HCT116 (cell line): ENCODE results near the gene C14orf93. TPM values are rescaled to one million over a fixed set of nuclear protein-coding genes. Genes with fewer than 3 reads are reported as not detected.

Source experiments
- ATAC-seq: fragments of 200-7000 bp; cut with Tn5 transposase; 2 replicates; pipeline ENCODE4 v1.9.1; 2020; ENCODE audit warnings: mild to moderate bottlenecking, moderate library complexity
- BruUV-seq: library from RNA; stranded (reverse); fragments of 400-500 nt; replicated peaks from 2 replicates; lab custom pipeline; 2021; lab: Mats Ljungman, UMichigan
- CTCF ChIA-PET: fragments of 300-600 bp; sonication (Branson Sonifier 250); formaldehyde crosslinking; loops from one replicate; lab custom pipeline; 2021; ENCODE audit warnings: antibody characterized with exemption; lab: Charles Lee
- POLR2A ChIA-PET: fragments of 300-600, 350-600 bp; sonication (Branson Sonifier 250); formaldehyde crosslinking; loops from one replicate; lab custom pipeline; 2021; ENCODE audit warnings: antibody characterized with exemption; lab: Charles Lee
- RAD21 ChIA-PET, 2 experiments: fragments of 300-600 bp; sonication (Branson Sonifier 250); formaldehyde crosslinking; loops; one replicate each; lab custom pipeline; 2023; ENCODE audit warnings: low total read pairs in 2 of 2; ENCODE audit not compliant: uncharacterized antibody in 2 of 2, unreplicated experiment in 2 of 2, low non-redundant PET in 1 of 2; lab: Charles Lee
- DNase-seq: peaks from one replicate; pipeline ENCODE4 v3.0.0-alpha.2; 2010; ENCODE audit warnings: low read depth, low spot score
- H2AFZ ChIP-seq: fragments of 200-600 bp; shearing (Covaris generic), sonication (generic); 2 replicates; pipeline ENCODE4 v1.6.1; 2017; ENCODE audit warnings: low read depth, mixed run types, mixed read lengths, antibody characterized with exemption, low read length; ENCODE audit not compliant: poor library complexity, severe bottlenecking
- H3K27ac ChIP-seq: 2 replicates; pipeline ENCODE4 v1.5.1; 2012; ENCODE audit warnings: low read depth, low read length
- H3K27me3 ChIP-seq: fragments of 200-600 bp; sonication (generic); 2 replicates; pipeline ENCODE4 v1.6.1; 2016; ENCODE audit warnings: mixed run types, low read length, mixed read lengths; ENCODE audit not compliant: insufficient read depth
- H3K36me3 ChIP-seq, 2 experiments: fragments of 200-500 bp in 1 of 2; fragments of 200-600 bp in 1 of 2; sonication (Bioruptor generic) in 1 of 2; sonication (generic) in 1 of 2; 2 replicates each; pipeline versions ENCODE4 v1.5.1 to v1.6.1; 2014 to 2016; ENCODE audit warnings: low read length in 2 of 2, inconsistent platforms in 1 of 2, mixed read lengths in 1 of 2, mixed run types in 1 of 2; ENCODE audit not compliant: insufficient read depth in 2 of 2, control insufficient read depth in 1 of 2
- H3K4me1 ChIP-seq, 2 experiments: fragments of 200-600 bp in 1 of 2; sonication (generic) in 1 of 2; 2 replicates each; pipeline versions ENCODE4 v1.5.1 to v1.6.1; 2012 to 2017; ENCODE audit warnings: low read length in 2 of 2, inconsistent platforms in 1 of 2, mild to moderate bottlenecking in 1 of 2, mixed read lengths in 1 of 2, mixed run types in 1 of 2, moderate library complexity in 1 of 2; ENCODE audit not compliant: insufficient read depth in 2 of 2, control insufficient read depth in 1 of 2
- H3K4me2 ChIP-seq: fragments of 200-600 bp; sonication (generic); 2 replicates; pipeline ENCODE4 v1.6.1; 2017; ENCODE audit warnings: mixed run types, low read length, mixed read lengths
- H3K4me3 ChIP-seq, 2 experiments: fragments of 200-600 bp in 1 of 2; sonication (generic) in 1 of 2; replicated peaks in 1 of 2; 2 replicates each; pipeline ENCODE4 v1.5.1; 2011 to 2016; ENCODE audit warnings: low read length in 2 of 2, control low read depth in 1 of 2, low read depth in 1 of 2, mild to moderate bottlenecking in 1 of 2, mixed read lengths in 1 of 2, mixed run types in 1 of 2
- H3K79me2 ChIP-seq: fragments of 200-600 bp; sonication (generic); 2 replicates; pipeline ENCODE4 v1.6.1; 2017; ENCODE audit warnings: mild to moderate bottlenecking, mixed run types, low read length, moderate library complexity, mixed read lengths; ENCODE audit not compliant: insufficient read depth
- H3K9ac ChIP-seq: fragments of 200-600 bp; sonication (generic); 2 replicates; pipeline ENCODE4 v1.6.1; 2016; ENCODE audit warnings: low read length, mixed read lengths
- H3K9me2 ChIP-seq: fragments of 200-600 bp; sonication (generic), shearing (Covaris generic); 2 replicates; pipeline ENCODE4 v1.6.1; 2017; ENCODE audit warnings: mixed run types, mild to moderate bottlenecking, moderate library complexity; ENCODE audit not compliant: insufficient read depth
- H3K9me3 ChIP-seq, 2 experiments: fragments of 200-500 bp in 1 of 2; fragments of 200-600 bp in 1 of 2; sonication (Bioruptor generic) in 1 of 2; sonication (generic) in 1 of 2; 2 replicates each; pipeline ENCODE4 v1.6.1; 2014 to 2017; ENCODE audit warnings: low read length in 2 of 2, mixed read lengths in 2 of 2, inconsistent platforms in 1 of 2, low read depth in 1 of 2, mild to moderate bottlenecking in 1 of 2, mixed run types in 1 of 2, moderate library complexity in 1 of 2; ENCODE audit not compliant: control insufficient read depth in 1 of 2, insufficient read depth in 1 of 2
- H4K20me1 ChIP-seq: fragments of 200-600 bp; sonication (generic), shearing (Covaris generic); 2 replicates; pipeline ENCODE4 v1.6.1; 2017; ENCODE audit warnings: mixed run types, mild to moderate bottlenecking, moderate library complexity; ENCODE audit not compliant: insufficient read depth
- CBX3 ChIP-seq: IDR thresholded peaks from 2 replicates; pipeline ENCODE4 v1.6.1; 2012; ENCODE audit warnings: low read depth
- CEBPB ChIP-seq: IDR thresholded peaks from 2 replicates; pipeline ENCODE4 v1.6.1; 2012; ENCODE audit warnings: low read depth
- EGR1 ChIP-seq: IDR thresholded peaks from 2 replicates; pipeline ENCODE4 v1.6.1; 2012; ENCODE audit warnings: low read depth
- ELF1 ChIP-seq: IDR thresholded peaks from 2 replicates; pipeline ENCODE4 v1.6.1; 2012; ENCODE audit warnings: low read depth, borderline replicate concordance
- EZH2phosphoT487 ChIP-seq: fragments of 200-600 bp; IDR thresholded peaks from 2 replicates; pipeline ENCODE4 v1.6.1; 2018; ENCODE audit warnings: antibody characterized with exemption, borderline replicate concordance
- FOSL1 ChIP-seq: IDR thresholded peaks from 2 replicates; pipeline ENCODE4 v1.6.1; 2012; ENCODE audit warnings: low read depth
- POLR2AphosphoS5 ChIP-seq: IDR thresholded peaks from 2 replicates; pipeline ENCODE4 v1.6.1; 2011; ENCODE audit warnings: mild to moderate bottlenecking, low read depth, low read length, moderate library complexity
- SP1 ChIP-seq: IDR thresholded peaks from 2 replicates; pipeline ENCODE4 v1.6.1; 2012; ENCODE audit warnings: low read depth
- SRF ChIP-seq: IDR thresholded peaks from 2 replicates; pipeline ENCODE4 v1.6.1; 2012; ENCODE audit warnings: low read depth
- TCF7L2 ChIP-seq: IDR thresholded peaks from 2 replicates; pipeline ENCODE4 v1.7.0; 2011; ENCODE audit warnings: borderline replicate concordance, inconsistent platforms; ENCODE audit not compliant: insufficient read depth, insufficient read length; ENCODE audit errors: extremely low read depth
- YY1 ChIP-seq: IDR thresholded peaks from 2 replicates; pipeline ENCODE4 v1.6.1; 2011; ENCODE audit warnings: low read length, low read depth, moderate library complexity, mild to moderate bottlenecking; ENCODE audit not compliant: insufficient replicate concordance; ENCODE audit errors: extremely low read depth
- ZFX ChIP-seq: fragments of 450-650 bp; IDR thresholded peaks from 2 replicates; pipeline ENCODE4 v1.6.1; 2017
- ZNF274 ChIP-seq: fragments of 200-500 bp; sonication (Bioruptor generic); IDR thresholded peaks from 2 replicates; pipeline ENCODE4 v1.6.1; 2014; ENCODE audit warnings: mild to moderate bottlenecking, low read depth, low read length, inconsistent platforms
- intact Hi-C: fragments of 100-400 bp; cut with micrococcal nuclease; formaldehyde crosslinking; loops from 2 replicates; pipeline ENCODE4 v1.10.0; 2022
- total RNA-seq: library from RNA; stranded (reverse); gene quantifications from one replicate; pipeline ENCODE4 v1.2.1, GENCODE V29; 2021; ENCODE audit not compliant: unreplicated experiment
- TF ChIP-seq, protein P1 (sequence below): IDR thresholded peaks from 2 replicates; pipeline ENCODE4 v1.6.1; 2012; ENCODE audit warnings: low read depth
- TF ChIP-seq, protein P2 (sequence below): IDR thresholded peaks from 2 replicates; pipeline ENCODE4 v1.6.1; 2012
- TF ChIP-seq, protein P3 (sequence below): IDR thresholded peaks from 2 replicates; pipeline ENCODE4 v1.6.1; 2011; ENCODE audit warnings: mild to moderate bottlenecking, low read length, moderate library complexity; ENCODE audit not compliant: insufficient replicate concordance; ENCODE audit errors: extremely low read depth

C14orf93 gene
- total RNA-seq, 1 experiment from 2014 or later = 13.7 TPM

DNA sequence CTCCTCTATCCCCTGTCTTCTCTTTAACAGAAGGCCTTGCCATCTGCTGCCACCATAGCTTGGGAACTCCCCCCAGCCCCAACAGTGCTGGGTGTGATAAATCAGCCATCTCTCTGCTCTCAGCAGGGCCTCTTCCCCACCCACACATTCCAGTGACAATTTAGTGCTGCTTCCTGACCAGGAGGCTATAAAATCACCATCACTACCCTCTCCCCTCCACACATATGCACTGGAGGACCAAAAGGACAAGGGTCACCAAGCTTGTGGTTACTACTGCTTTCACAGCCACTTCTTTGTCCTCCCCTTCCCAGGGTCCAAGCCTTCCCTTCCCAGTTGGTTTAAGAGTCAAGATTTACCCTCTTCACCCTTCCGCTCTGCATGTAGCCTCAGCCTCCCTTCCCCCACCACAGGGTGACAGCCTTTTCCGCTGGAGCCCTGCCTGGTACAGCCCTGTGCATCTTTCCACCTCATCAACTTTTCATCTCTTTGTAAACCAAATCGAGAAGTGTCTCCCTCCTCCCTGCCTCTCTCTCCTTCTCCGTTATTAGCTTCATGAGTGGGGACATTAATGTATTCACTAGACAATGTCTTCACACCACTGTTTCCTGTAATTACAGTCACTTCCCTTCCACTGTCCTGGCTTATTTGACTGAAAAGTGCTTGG lies 15.3 kb upstream of the C14orf93 start (continued):
- no peak for TF ChIP-seq TCF7L2
- TF ChIP-seq, protein P1, sequence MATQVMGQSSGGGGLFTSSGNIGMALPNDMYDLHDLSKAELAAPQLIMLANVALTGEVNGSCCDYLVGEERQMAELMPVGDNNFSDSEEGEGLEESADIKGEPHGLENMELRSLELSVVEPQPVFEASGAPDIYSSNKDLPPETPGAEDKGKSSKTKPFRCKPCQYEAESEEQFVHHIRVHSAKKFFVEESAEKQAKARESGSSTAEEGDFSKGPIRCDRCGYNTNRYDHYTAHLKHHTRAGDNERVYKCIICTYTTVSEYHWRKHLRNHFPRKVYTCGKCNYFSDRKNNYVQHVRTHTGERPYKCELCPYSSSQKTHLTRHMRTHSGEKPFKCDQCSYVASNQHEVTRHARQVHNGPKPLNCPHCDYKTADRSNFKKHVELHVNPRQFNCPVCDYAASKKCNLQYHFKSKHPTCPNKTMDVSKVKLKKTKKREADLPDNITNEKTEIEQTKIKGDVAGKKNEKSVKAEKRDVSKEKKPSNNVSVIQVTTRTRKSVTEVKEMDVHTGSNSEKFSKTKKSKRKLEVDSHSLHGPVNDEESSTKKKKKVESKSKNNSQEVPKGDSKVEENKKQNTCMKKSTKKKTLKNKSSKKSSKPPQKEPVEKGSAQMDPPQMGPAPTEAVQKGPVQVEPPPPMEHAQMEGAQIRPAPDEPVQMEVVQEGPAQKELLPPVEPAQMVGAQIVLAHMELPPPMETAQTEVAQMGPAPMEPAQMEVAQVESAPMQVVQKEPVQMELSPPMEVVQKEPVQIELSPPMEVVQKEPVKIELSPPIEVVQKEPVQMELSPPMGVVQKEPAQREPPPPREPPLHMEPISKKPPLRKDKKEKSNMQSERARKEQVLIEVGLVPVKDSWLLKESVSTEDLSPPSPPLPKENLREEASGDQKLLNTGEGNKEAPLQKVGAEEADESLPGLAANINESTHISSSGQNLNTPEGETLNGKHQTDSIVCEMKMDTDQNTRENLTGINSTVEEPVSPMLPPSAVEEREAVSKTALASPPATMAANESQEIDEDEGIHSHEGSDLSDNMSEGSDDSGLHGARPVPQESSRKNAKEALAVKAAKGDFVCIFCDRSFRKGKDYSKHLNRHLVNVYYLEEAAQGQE = no peak

DNA sequence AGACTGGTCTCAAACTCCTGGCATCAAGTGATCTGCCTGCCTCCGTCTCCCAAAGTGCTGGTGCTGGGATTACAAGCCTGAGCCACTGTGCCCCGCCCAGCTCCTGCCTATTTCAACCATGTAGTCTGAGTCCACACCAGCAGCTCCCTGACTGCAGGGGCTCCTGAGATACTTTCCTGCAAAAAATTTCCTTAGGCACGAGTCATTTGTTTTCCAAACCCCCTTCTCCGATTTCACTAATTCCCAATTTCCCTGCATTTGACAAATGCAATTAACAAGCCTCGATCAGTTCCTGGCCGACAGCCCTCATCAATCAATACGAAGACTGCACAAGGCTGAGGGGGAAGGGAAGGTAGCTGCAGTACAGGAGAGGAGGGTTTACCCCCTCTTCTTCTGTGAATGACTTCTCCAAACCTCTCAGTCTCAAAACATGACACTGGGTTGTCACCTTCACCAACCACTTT lies 14.7 kb upstream of the C14orf93 start:
- peaks cover 13 to 23% of the 10 kb centered on the region in 2 experiments for H3K36me3 ChIP-seq
- H3K4me1 ChIP-seq = peaks cover 6 to 16% of the 10 kb centered on the region in 2 experiments; a peak in 3 of 4 replicates
- no peak overlapping the region for H3K9ac ChIP-seq
- ChIA-PET POLR2A (interaction anchor here (1.3 kb wide), 1 partner anchor 18 kb away, joined by 4 read pairs; no protein-coding TSS in a partner anchor), CTCF (interaction anchor here (1.0 kb wide), 1 partner anchor 38 kb away, joined by 3 read pairs; no protein-coding TSS in a partner anchor), RAD21 (no interaction called here)
- no peaks in the 10 kb centered on the region for H4K20me1 ChIP-seq
- no peaks in the 10 kb centered on the region for H3K27me3 ChIP-seq
- H3K79me2 ChIP-seq = peaks cover 16% of the 10 kb centered on the region
- no peaks in the 10 kb centered on the region for H3K9me3 ChIP-seq
- H3K27ac ChIP-seq = no peak overlapping the region
- H3K4me3 ChIP-seq = no peak overlapping the region
- ATAC-seq = peak; percentile 23; the same call in 1 of the 2 replicates
- H3K4me2 ChIP-seq = no peak overlapping the region; the same call in 1 of the 2 replicates
- no peak for DNase-seq
- BruUV-seq = no TSS peak
- intact Hi-C loops = no loop called here
- H2AFZ ChIP-seq = no peak overlapping the region
- TF ChIP-seq POLR2AphosphoS5 (no peak), TCF7L2 (no peak), SP1 (no peak), ZNF274 (no peak), EGR1 (no peak), ELF1 (no peak), ZFX (no peak), CEBPB (no peak), SRF (no peak), EZH2phosphoT487 (no peak), FOSL1 (no peak), CBX3 (no peak), YY1 (no peak)
- TF ChIP-seq, protein P2, sequence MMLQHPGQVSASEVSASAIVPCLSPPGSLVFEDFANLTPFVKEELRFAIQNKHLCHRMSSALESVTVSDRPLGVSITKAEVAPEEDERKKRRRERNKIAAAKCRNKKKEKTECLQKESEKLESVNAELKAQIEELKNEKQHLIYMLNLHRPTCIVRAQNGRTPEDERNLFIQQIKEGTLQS = no peak
- TF ChIP-seq, protein P3, sequence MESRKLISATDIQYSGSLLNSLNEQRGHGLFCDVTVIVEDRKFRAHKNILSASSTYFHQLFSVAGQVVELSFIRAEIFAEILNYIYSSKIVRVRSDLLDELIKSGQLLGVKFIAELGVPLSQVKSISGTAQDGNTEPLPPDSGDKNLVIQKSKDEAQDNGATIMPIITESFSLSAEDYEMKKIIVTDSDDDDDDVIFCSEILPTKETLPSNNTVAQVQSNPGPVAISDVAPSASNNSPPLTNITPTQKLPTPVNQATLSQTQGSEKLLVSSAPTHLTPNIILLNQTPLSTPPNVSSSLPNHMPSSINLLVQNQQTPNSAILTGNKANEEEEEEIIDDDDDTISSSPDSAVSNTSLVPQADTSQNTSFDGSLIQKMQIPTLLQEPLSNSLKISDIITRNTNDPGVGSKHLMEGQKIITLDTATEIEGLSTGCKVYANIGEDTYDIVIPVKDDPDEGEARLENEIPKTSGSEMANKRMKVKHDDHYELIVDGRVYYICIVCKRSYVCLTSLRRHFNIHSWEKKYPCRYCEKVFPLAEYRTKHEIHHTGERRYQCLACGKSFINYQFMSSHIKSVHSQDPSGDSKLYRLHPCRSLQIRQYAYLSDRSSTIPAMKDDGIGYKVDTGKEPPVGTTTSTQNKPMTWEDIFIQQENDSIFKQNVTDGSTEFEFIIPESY = no peak
- H3K9me2 ChIP-seq = no peaks in the 10 kb centered on the region
